ENCODE results near the gene FNTB.

DNA sequence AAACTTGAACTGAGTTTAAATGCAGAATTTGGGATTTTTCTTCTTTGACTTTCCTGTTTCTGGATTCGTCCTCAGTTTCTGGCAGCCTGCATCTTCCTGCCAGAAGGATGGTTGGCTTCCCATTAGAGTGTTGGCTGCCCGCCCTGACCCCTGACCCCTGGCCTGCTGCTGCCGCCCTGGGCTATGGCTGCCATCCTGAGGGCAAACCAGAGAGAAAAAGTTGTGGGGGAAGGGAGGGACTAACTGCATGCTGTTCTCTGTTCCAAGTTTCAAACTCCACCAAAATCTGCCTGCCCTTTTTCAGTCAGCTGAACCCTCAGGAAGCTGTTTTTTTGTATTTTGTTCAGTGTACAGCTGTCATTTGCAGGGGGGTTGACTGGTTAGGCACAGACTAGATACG lies 48.4 kb downstream of the FNTB start:
- TF ChIP-seq POLR2A (IDR thresholded peaks at IDR 0.05; ENCODE audit: insufficient read depth in 1 of 2, low read depth in 2 of 2, low read length in 2 of 2) (no peak), CREM (IDR thresholded peaks at IDR 0.05) (no peak), CREM (CRISPR knock-in tag; IDR thresholded peaks at IDR 0.05) (no peak), TBL1XR1 (IDR thresholded peaks at IDR 0.05; ENCODE audit: borderline replicate concordance, low read length, partially characterized antibody) (no peak), KAT7 (CRISPR knock-in tag; IDR thresholded peaks at IDR 0.05; ENCODE audit: borderline replicate concordance) (no peak), HNF4G (IDR thresholded peaks at IDR 0.05; ENCODE audit: borderline replicate concordance, low read depth, low read length) (no peak), HNF4G (CRISPR knock-in tag; IDR thresholded peaks at IDR 0.05; ENCODE audit: borderline replicate concordance, low read depth) (no peak), ZZZ3 (CRISPR knock-in tag; IDR thresholded peaks at IDR 0.05; ENCODE audit: borderline replicate concordance) (no peak), KDM1A (CRISPR knock-in tag; IDR thresholded peaks at IDR 0.05) (no peak)
- TF ChIP-seq, protein P1, sequence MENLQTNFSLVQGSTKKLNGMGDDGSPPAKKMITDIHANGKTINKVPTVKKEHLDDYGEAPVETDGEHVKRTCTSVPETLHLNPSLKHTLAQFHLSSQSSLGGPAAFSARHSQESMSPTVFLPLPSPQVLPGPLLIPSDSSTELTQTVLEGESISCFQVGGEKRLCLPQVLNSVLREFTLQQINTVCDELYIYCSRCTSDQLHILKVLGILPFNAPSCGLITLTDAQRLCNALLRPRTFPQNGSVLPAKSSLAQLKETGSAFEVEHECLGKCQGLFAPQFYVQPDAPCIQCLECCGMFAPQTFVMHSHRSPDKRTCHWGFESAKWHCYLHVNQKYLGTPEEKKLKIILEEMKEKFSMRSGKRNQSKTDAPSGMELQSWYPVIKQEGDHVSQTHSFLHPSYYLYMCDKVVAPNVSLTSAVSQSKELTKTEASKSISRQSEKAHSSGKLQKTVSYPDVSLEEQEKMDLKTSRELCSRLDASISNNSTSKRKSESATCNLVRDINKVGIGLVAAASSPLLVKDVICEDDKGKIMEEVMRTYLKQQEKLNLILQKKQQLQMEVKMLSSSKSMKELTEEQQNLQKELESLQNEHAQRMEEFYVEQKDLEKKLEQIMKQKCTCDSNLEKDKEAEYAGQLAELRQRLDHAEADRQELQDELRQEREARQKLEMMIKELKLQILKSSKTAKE (CRISPR knock-in tag; IDR thresholded peaks at IDR 0.05; ENCODE audit: borderline replicate concordance), result no peak
- TF ChIP-seq, protein P2, sequence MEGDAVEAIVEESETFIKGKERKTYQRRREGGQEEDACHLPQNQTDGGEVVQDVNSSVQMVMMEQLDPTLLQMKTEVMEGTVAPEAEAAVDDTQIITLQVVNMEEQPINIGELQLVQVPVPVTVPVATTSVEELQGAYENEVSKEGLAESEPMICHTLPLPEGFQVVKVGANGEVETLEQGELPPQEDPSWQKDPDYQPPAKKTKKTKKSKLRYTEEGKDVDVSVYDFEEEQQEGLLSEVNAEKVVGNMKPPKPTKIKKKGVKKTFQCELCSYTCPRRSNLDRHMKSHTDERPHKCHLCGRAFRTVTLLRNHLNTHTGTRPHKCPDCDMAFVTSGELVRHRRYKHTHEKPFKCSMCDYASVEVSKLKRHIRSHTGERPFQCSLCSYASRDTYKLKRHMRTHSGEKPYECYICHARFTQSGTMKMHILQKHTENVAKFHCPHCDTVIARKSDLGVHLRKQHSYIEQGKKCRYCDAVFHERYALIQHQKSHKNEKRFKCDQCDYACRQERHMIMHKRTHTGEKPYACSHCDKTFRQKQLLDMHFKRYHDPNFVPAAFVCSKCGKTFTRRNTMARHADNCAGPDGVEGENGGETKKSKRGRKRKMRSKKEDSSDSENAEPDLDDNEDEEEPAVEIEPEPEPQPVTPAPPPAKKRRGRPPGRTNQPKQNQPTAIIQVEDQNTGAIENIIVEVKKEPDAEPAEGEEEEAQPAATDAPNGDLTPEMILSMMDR (CRISPR knock-in tag; IDR thresholded peaks at IDR 0.05), result no peak
